ENCODE results near the gene SYNE2.

The SYNE2 gene

GRCh38 chr14:63909984-63910383 is 57.2 kb downstream of the SYNE2 start:
- DNase-seq (ENCODE audit: low spot score), result no peak

GRCh38 chr14:63910583-63911363 is 58.0 kb downstream of the SYNE2 start:
- DNase-seq (ENCODE audit: low spot score), result no peak

- no peak for DNase-seq (ENCODE audit: low spot score)
These were observed 58.6 kb downstream of the SYNE2 start for GRCh38 chr14:63911404-63911803.

GRCh38 chr14:63912286-63912685 is 59.5 kb downstream of the SYNE2 start:
- DNase-seq (ENCODE audit: low spot score), result no peak

- no peak for DNase-seq (ENCODE audit: low spot score)
These were observed 65.6 kb downstream of the SYNE2 start for GRCh38 chr14:63918411-63918810.

GRCh38 chr14:63922696-63923421 is 70.1 kb downstream of the SYNE2 start:
- DNase-seq (ENCODE audit: low spot score), result no peak

- no peak for DNase-seq (ENCODE audit: low spot score)
These were observed 70.6 kb downstream of the SYNE2 start for GRCh38 chr14:63923422-63923752.

GRCh38 chr14:63924375-63924774 is 71.6 kb downstream of the SYNE2 start:
- DNase-seq (ENCODE audit: low spot score), result no peak

GRCh38 chr14:63926641-63927040 is 73.8 kb downstream of the SYNE2 start:
- no peak for DNase-seq (ENCODE audit: low spot score)

- DNase-seq (ENCODE audit: low spot score), result no peak
These were observed 76.0 kb downstream of the SYNE2 start for GRCh38 chr14:63928744-63929174.

- no peak for DNase-seq (ENCODE audit: low spot score)
These were observed 80.3 kb downstream of the SYNE2 start for GRCh38 chr14:63933110-63933509.

GRCh38 chr14:63933711-63934110 is 80.9 kb downstream of the SYNE2 start:
- DNase-seq (ENCODE audit: low spot score), result no peak

GRCh38 chr14:63938198-63939005 is 85.6 kb downstream of the SYNE2 start:
- DNase-seq (ENCODE audit: low spot score), result no peak

- no peak for DNase-seq (ENCODE audit: low spot score)
These were observed 86.1 kb downstream of the SYNE2 start for GRCh38 chr14:63939006-63939270.

- no peak for DNase-seq (ENCODE audit: low spot score)
These were observed 87.6 kb downstream of the SYNE2 start for GRCh38 chr14:63940387-63940786.

- no peak for DNase-seq (ENCODE audit: low spot score)
These were observed 88.2 kb downstream of the SYNE2 start for GRCh38 chr14:63941023-63941422.

GRCh38 chr14:63949696-63950095 is 96.9 kb downstream of the SYNE2 start:
- DNase-seq (ENCODE audit: low spot score), result no peak

- no peak for DNase-seq (ENCODE audit: low spot score)
These were observed 98.2 kb downstream of the SYNE2 start for GRCh38 chr14:63951021-63951420.

GRCh38 chr14:63951429-63951828 is 98.6 kb downstream of the SYNE2 start:
- no peak for DNase-seq (ENCODE audit: low spot score)

GRCh38 chr14:63952053-63952932 is 99.5 kb downstream of the SYNE2 start:
- DNase-seq (ENCODE audit: low spot score), result no peak

- no peak for DNase-seq (ENCODE audit: low spot score)
These were observed 100.2 kb downstream of the SYNE2 start for GRCh38 chr14:63952933-63953437.

GRCh38 chr14:63956326-63956725 is 103.5 kb downstream of the SYNE2 start:
- DNase-seq (ENCODE audit: low spot score), result peak; percentile 42
